GM23338 (cell line): ENCODE results near the gene SBK3.

Experiments used
- CREB1 ChIP-seq: fragments of 250-450 bp; sonication (Bioruptor Pico); IDR thresholded peaks from 2 replicates; pipeline ENCODE4 v1.5.0; 2020; ENCODE audit warnings: low read depth, mild to moderate bottlenecking, moderate library complexity
- CTCF ChIP-seq, 2 experiments: fragments of 200-600 bp in 1 of 2; sonication (generic) in 1 of 2; conservative IDR thresholded peaks; 2 replicates each; pipeline versions ENCODE4 v1.5.1 to v1.6.1; 2016 to 2017; ENCODE audit warnings: antibody characterized with exemption in 2 of 2, low read depth in 2 of 2, mild to moderate bottlenecking in 2 of 2, moderate library complexity in 1 of 2
- EZH2 ChIP-seq: fragments of 200-600 bp; sonication (generic); IDR thresholded peaks from one replicate; pipeline ENCODE4 v1.8.0; 2017; ENCODE audit warnings: antibody characterized with exemption, mild to moderate bottlenecking, low read depth; ENCODE audit not compliant: unreplicated experiment
- TF ChIP-seq, protein P1 (sequence below): fragments of 250-450 bp; sonication (Bioruptor Pico); IDR thresholded peaks from 2 replicates; pipeline ENCODE4 v1.5.0; 2020; ENCODE audit warnings: mild to moderate bottlenecking, moderate library complexity

GRCh38 chr19:55504252-55504603, 41.1 kb downstream of the SBK3 start:
- TF ChIP-seq CTCF (conservative IDR thresholded peaks at IDR 0.05; ENCODE audit: low read depth in 2 of 2) (no peak), EZH2 (no peak), CREB1 (CRISPR knock-in tag) (no peak)
- TF ChIP-seq, protein P1, sequence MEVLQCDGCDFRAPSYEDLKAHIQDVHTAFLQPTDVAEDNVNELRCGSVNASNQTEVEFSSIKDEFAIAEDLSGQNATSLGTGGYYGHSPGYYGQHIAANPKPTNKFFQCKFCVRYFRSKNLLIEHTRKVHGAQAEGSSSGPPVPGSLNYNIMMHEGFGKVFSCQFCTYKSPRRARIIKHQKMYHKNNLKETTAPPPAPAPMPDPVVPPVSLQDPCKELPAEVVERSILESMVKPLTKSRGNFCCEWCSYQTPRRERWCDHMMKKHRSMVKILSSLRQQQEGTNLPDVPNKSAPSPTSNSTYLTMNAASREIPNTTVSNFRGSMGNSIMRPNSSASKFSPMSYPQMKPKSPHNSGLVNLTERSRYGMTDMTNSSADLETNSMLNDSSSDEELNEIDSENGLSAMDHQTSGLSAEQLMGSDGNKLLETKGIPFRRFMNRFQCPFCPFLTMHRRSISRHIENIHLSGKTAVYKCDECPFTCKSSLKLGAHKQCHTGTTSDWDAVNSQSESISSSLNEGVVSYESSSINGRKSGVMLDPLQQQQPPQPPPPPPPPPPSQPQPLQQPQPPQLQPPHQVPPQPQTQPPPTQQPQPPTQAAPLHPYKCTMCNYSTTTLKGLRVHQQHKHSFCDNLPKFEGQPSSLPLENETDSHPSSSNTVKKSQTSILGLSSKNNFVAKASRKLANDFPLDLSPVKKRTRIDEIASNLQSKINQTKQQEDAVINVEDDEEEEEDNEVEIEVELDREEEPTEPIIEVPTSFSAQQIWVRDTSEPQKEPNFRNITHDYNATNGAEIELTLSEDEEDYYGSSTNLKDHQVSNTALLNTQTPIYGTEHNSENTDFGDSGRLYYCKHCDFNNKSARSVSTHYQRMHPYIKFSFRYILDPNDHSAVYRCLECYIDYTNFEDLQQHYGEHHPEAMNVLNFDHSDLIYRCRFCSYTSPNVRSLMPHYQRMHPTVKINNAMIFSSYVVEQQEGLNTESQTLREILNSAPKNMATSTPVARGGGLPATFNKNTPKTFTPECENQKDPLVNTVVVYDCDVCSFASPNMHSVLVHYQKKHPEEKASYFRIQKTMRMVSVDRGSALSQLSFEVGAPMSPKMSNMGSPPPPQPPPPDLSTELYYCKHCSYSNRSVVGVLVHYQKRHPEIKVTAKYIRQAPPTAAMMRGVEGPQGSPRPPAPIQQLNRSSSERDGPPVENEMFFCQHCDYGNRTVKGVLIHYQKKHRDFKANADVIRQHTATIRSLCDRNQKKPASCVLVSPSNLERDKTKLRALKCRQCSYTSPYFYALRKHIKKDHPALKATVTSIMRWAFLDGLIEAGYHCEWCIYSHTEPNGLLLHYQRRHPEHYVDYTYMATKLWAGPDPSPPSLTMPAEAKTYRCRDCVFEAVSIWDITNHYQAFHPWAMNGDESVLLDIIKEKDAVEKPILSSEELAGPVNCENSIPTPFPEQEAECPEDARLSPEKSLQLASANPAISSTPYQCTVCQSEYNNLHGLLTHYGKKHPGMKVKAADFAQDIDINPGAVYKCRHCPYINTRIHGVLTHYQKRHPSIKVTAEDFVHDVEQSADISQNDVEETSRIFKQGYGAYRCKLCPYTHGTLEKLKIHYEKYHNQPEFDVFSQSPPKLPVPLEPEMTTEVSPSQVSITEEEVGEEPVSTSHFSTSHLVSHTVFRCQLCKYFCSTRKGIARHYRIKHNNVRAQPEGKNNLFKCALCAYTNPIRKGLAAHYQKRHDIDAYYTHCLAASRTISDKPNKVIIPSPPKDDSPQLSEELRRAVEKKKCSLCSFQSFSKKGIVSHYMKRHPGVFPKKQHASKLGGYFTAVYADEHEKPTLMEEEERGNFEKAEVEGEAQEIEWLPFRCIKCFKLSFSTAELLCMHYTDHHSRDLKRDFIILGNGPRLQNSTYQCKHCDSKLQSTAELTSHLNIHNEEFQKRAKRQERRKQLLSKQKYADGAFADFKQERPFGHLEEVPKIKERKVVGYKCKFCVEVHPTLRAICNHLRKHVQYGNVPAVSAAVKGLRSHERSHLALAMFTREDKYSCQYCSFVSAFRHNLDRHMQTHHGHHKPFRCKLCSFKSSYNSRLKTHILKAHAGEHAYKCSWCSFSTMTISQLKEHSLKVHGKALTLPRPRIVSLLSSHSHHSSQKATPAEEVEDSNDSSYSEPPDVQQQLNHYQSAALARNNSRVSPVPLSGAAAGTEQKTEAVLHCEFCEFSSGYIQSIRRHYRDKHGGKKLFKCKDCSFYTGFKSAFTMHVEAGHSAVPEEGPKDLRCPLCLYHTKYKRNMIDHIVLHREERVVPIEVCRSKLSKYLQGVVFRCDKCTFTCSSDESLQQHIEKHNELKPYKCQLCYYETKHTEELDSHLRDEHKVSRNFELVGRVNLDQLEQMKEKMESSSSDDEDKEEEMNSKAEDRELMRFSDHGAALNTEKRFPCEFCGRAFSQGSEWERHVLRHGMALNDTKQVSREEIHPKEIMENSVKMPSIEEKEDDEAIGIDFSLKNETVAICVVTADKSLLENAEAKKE (CRISPR knock-in tag) = no peak
